B cell (primary cell): ENCODE measurements around the gene QKI.

Experiments used
- EZH2 ChIP-seq: IDR thresholded peaks from 2 replicates; pipeline ENCODE4 v1.6.1; 2012; ENCODE audit warnings: borderline replicate concordance, low read depth, mild to moderate bottlenecking, moderate library complexity, low read length; ENCODE audit not compliant: insufficient read depth, poor library complexity, severe bottlenecking
- TF ChIP-seq, protein P1 (sequence below): fragments of 200-600 bp; IDR thresholded peaks from one replicate; pipeline ENCODE4 v1.8.0; 2022; ENCODE audit warnings: antibody characterized with exemption, mild to moderate bottlenecking

- TF ChIP-seq, protein P1, sequence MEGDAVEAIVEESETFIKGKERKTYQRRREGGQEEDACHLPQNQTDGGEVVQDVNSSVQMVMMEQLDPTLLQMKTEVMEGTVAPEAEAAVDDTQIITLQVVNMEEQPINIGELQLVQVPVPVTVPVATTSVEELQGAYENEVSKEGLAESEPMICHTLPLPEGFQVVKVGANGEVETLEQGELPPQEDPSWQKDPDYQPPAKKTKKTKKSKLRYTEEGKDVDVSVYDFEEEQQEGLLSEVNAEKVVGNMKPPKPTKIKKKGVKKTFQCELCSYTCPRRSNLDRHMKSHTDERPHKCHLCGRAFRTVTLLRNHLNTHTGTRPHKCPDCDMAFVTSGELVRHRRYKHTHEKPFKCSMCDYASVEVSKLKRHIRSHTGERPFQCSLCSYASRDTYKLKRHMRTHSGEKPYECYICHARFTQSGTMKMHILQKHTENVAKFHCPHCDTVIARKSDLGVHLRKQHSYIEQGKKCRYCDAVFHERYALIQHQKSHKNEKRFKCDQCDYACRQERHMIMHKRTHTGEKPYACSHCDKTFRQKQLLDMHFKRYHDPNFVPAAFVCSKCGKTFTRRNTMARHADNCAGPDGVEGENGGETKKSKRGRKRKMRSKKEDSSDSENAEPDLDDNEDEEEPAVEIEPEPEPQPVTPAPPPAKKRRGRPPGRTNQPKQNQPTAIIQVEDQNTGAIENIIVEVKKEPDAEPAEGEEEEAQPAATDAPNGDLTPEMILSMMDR = no peak
- TF ChIP-seq EZH2 = no peak
Observed at GRCh38 chr6:163435023-163435422, 20.5 kb downstream of the QKI start.
